ENCODE results near the gene ZNF597. TPM values are rescaled to one million over a fixed set of nuclear protein-coding genes. Genes with fewer than 3 reads are reported as not detected.
A peak's percentile ranks its signal among the peaks of the same experiment; 100 is the strongest.

Gene ZNF597, protein sequence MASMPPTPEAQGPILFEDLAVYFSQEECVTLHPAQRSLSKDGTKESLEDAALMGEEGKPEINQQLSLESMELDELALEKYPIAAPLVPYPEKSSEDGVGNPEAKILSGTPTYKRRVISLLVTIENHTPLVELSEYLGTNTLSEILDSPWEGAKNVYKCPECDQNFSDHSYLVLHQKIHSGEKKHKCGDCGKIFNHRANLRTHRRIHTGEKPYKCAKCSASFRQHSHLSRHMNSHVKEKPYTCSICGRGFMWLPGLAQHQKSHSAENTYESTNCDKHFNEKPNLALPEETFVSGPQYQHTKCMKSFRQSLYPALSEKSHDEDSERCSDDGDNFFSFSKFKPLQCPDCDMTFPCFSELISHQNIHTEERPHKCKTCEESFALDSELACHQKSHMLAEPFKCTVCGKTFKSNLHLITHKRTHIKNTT
- 9.8 and 9.9 TPM in 2 replicates for total RNA-seq (2013; cell fraction: nucleolus; rRNA removed)
- total RNA-seq (2014; rRNA removed) (2.4 TPM in 2 replicates), total RNA-seq (2014; rRNA removed; fragmentation: Illumina TruSeq; extraction: Trizol) (2.8 TPM in 2 replicates), total RNA-seq (2021) (1.9 and 2.0 TPM in 2 replicates), polyA plus RNA-seq (2011; rRNA removed) (2.7 and 3.1 TPM in 2 replicates), polyA plus RNA-seq (2014; fragmentation: Illumina TruSeq; extraction: Trizol) (2.0 and 2.8 TPM in 2 replicates), polyA plus RNA-seq (2014; fragmentation: Nextera tagmentation; extraction: Ambion mirVana) (under 1 TPM; 0.80 to 0.85 TPM), polyA plus RNA-seq (2014; rRNA removed) (1.2 and 1.5 TPM in 2 replicates), polyA plus RNA-seq (2016; fragmentation: Nextera tagmentation; extraction: Ambion mirVana) (1 to 10 TPM; 1.3 to 2.8 TPM), polyA minus RNA-seq (2011; rRNA and poly(A)+ RNA removed) (3.2 and 3.4 TPM in 2 replicates), Bru-seq, nascent RNA (percentile 77 among the genes with signal in this experiment), BruChase-seq, experiment 1, labeled RNA remaining after a 6-hour chase (percentile 60 among the genes with signal in this experiment), BruChase-seq, experiment 2, labeled RNA remaining after a 2-hour chase (percentile 75 among the genes with signal in this experiment)
- polyA plus RNA-seq (2011; ENCODE audit: low read depth) = 1.1 TPM
- 1.3 and 1.5 TPM in 2 replicates for polyA plus RNA-seq (2011; cell fraction: cytosol; rRNA removed)
- 2.0 and 2.3 TPM in 2 replicates for polyA plus RNA-seq (2011; cell fraction: nucleus; rRNA removed)
- 1.7 and 1.8 TPM in 2 replicates for polyA plus RNA-seq (2012)
- polyA minus RNA-seq (2011; cell fraction: cytosol; rRNA and poly(A)+ RNA removed) = 1.8 and 2.1 TPM in 2 replicates
- polyA minus RNA-seq (2011; cell fraction: nucleus; rRNA and poly(A)+ RNA removed) = 1.5 and 2.9 TPM in 2 replicates
- long read RNA-seq, experiment 1, full-length matches to known transcripts = 3 of 3 reads
- long read RNA-seq, experiment 1, partial matches to known transcripts = 0 of 3 reads
- long read RNA-seq, experiment 1, other reads (novel, unspliced or antisense) = 0 of 3 reads
- long read RNA-seq, experiment 2, full-length matches to known transcripts = 4 of 5 reads
- long read RNA-seq, experiment 2, partial matches to known transcripts = 0 of 5 reads
- long read RNA-seq, experiment 2, other reads (novel, unspliced or antisense) = 1 of 5 reads

DNA sequence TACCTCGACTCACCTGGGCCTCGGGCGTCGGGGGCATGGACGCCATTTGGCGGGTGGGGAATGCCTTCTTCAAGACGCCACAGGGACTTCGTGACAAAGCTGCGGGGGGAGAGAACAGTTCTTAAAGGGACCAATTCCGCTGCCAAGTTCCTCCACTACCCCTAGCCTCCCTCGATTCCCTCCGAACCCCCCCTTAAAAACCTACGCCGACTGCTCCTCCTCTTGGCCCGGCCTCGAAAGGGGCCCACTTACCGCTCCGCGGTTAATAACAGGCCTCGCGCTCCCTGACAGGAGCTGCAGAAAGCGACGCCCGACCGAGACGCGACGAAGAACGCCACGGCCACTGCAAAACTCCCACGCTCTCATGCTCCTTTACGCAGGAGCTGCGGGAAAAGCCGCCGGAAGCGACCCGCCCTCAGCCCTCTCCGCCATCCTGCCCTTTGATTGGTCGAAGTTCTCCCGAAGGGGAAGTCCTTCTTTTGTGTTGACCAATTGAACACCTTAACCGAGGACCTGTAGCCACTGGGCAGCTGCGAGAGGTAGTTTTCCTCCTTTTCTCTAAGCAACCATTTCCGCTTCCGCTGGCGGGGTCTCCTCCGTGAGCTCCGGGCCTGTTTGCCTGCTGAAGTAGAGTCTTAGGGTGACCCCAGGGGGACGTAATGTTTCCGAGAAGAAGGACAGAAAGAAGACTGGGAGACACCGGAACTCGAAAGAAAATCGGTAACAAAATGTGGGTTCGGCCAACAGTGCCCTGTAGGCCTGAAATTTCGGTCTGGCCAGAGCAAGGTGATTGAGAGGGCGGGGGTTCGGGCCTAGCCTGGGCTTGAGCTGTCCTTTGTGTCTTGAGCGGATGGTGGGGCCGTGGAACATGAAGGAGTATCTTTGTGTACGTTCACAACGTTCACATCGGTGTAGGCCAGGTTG lies at the start of gene ZNF597, which contains the start of gene NAA60:
ZNF597 (minus strand) TSS at position 397 of the 924 bp plus-strand sequence; CDS start at position 46, 351 bp downstream.
NAA60 (plus strand) TSS at position 573 of the 924 bp plus-strand sequence. CDS start 32,548 bp downstream, outside the sequence.
- peak; percentile 74 for DNase-seq (ENCODE audit: low read depth, low spot score)
- SMC1A ChIA-PET (ENCODE audit: uncharacterized antibody, unreplicated experiment) = interaction anchor here (1.0 to 2.7 kb wide), 6 partner anchors 10 to 179 kb away, joined by 3 to 11 read pairs (median 6); partner anchors contain the start of genes ZNF174 and ZSCAN32
- Histone ChIP-seq H3K4me1 (ENCODE audit: control insufficient read depth, insufficient read depth, low read length) (no peaks in the 10 kb centered on the region), H4K20me1 (ENCODE audit: control insufficient read depth, insufficient read depth) (no peaks in the 10 kb centered on the region), H3K4me3 (peak within 1 kb of the TSS; percentile 74), H3K9ac (ENCODE audit: control insufficient read depth, insufficient read depth, low read length) (peak within 1 kb of the TSS; percentile 67), H2AFZ (ENCODE audit: control insufficient read depth, low read depth, low read length) (peak within 1 kb of the TSS; percentile 25), H3K4me2 (ENCODE audit: control insufficient read depth, insufficient read depth) (peak within 1 kb of the TSS; percentile 77), H3K9me3 (replicated peaks; ENCODE audit: control insufficient read depth, insufficient read depth, low read length) (no peaks in the 10 kb centered on the region; the same call in 2 of the 3 replicates), H3K27ac (ENCODE audit: control insufficient read depth, insufficient read depth) (peak within 1 kb of the TSS; percentile 75), H3K36me3 (ENCODE audit: control insufficient read depth in 2 of 2, insufficient read depth in 2 of 2, low read length in 1 of 2) (peaks cover 0 to 4% of the 10 kb centered on the region in 2 experiments; a peak in 1 of 4 replicates), H3K27me3 (replicated peaks in 1 of 2; ENCODE audit: control insufficient read depth in 2 of 2, insufficient read depth in 2 of 2, low read length in 1 of 2) (no peaks in the 10 kb centered on the region), H3K79me2 (ENCODE audit: control insufficient read depth, insufficient read depth, low read length) (peaks cover 18% of the 10 kb centered on the region)
- CTCF ChIA-PET = interaction anchor here (1.0 to 2.2 kb wide), 7 partner anchors 14 to 309 kb away, joined by 3 to 12 read pairs (median 4); partner anchors contain the start of genes ZNF174 and ZSCAN32
- POLR2A ChIA-PET = interaction anchor here (0.6 to 2.1 kb wide), 6 partner anchors 14 to 395 kb away, joined by 3 to 10 read pairs (median 4); partner anchors contain the start of genes ZNF174, ZNF263 and ZSCAN32
- 28% methylated on average over 57 of the region's 61 CpGs for WGBS (ENCODE audit: insufficient coverage, insufficient replicate concordance, low lambda C conversion rate, missing lambda C conversion rate)
- RAD21 ChIA-PET (ENCODE audit: unreplicated experiment) = interaction anchor here (0.9 to 1.1 kb wide), 4 partner anchors 9 to 176 kb away, joined by 3 to 6 read pairs (median 4); partner anchors contain the start of genes ZNF174 and ZSCAN32
- in situ Hi-C loops (cut with MboI) = no loop called here
- FAIRE-seq = peak; percentile 38
- intact Hi-C loops (cut with micrococcal nuclease; ENCODE audit: unreplicated experiment) = no loop called here
- peak; percentile 99 for ATAC-seq
- BruUV-seq (replicated peaks) = no TSS peak
- TF ChIP-seq, protein P1, sequence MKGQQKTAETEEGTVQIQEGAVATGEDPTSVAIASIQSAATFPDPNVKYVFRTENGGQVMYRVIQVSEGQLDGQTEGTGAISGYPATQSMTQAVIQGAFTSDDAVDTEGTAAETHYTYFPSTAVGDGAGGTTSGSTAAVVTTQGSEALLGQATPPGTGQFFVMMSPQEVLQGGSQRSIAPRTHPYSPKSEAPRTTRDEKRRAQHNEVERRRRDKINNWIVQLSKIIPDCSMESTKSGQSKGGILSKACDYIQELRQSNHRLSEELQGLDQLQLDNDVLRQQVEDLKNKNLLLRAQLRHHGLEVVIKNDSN (IDR thresholded peaks at IDR 0.05; ENCODE audit: borderline replicate concordance, extremely low read length, insufficient read depth, low read depth, low read length) = no peak
- TF ChIP-seq JUNB (IDR thresholded peaks at IDR 0.05) = no peak
- no peak for TF ChIP-seq HDAC2 (IDR thresholded peaks at IDR 0.05)
- TF ChIP-seq FOXM1 (IDR thresholded peaks at IDR 0.05; ENCODE audit: low read depth, low read length) = no peak
- no peak for TF ChIP-seq ZNF207 (IDR thresholded peaks at IDR 0.05; ENCODE audit: borderline replicate concordance)
- no peak for TF ChIP-seq SUPT20H (IDR thresholded peaks at IDR 0.05; ENCODE audit: borderline replicate concordance, control insufficient read depth, low read depth, low read length)
- TF ChIP-seq, protein P2, sequence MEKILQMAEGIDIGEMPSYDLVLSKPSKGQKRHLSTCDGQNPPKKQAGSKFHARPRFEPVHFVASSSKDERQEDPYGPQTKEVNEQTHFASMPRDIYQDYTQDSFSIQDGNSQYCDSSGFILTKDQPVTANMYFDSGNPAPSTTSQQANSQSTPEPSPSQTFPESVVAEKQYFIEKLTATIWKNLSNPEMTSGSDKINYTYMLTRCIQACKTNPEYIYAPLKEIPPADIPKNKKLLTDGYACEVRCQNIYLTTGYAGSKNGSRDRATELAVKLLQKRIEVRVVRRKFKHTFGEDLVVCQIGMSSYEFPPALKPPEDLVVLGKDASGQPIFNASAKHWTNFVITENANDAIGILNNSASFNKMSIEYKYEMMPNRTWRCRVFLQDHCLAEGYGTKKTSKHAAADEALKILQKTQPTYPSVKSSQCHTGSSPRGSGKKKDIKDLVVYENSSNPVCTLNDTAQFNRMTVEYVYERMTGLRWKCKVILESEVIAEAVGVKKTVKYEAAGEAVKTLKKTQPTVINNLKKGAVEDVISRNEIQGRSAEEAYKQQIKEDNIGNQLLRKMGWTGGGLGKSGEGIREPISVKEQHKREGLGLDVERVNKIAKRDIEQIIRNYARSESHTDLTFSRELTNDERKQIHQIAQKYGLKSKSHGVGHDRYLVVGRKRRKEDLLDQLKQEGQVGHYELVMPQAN (conservative IDR thresholded peaks at IDR 0.05) = no peak; the same call in 1 of the 2 replicates
- no peak for TF ChIP-seq FOS (IDR thresholded peaks at IDR 0.05; ENCODE audit: borderline replicate concordance, extremely low read depth, insufficient read length)
- TF ChIP-seq POLR2A (IDR thresholded peaks at IDR 0.05; ENCODE audit: low read depth, low read length) = peak; percentile 85
- no peak for TF ChIP-seq CHD4 (IDR thresholded peaks at IDR 0.05)
- no peak for TF ChIP-seq EED (IDR thresholded peaks at IDR 0.05; ENCODE audit: low read depth)
- no peak for TF ChIP-seq TBL1XR1 (IDR thresholded peaks at IDR 0.05; ENCODE audit: low read depth, low read length)
- no peak for TF ChIP-seq CHD1 (IDR thresholded peaks at IDR 0.05; ENCODE audit: low read depth, low read length)
